ENCODE data around the gene HUNK. TPM values are rescaled to one million over a fixed set of nuclear protein-coding genes. Genes with fewer than 3 reads are reported as not detected.

The HUNK gene
- total and polyA plus RNA-seq, 2 of the 8 experiments (the other 6 are each of a cell fraction or from before 2014, with no cell fraction given) = 1.9 to 10.2 TPM

GRCh38 chr21:31967334-31967733 lies 94.5 kb downstream of the HUNK start:
- ChIA-PET CTCF (ENCODE audit: partially characterized antibody) (interaction anchor here (0.6 to 0.9 kb wide), 3 partner anchors 13 to 249 kb away, joined by 3 read pairs; no protein-coding TSS in a partner anchor), POLR2A (ENCODE audit: partially characterized antibody) (no interaction called here)

More at GRCh38 chr21:31967334-31967733, 94.5 kb downstream of the HUNK start:
- Histone ChIP-seq H3K4ac (replicated peaks; ENCODE audit: insufficient read length, low read depth, low read length) (no peak overlapping the region), H3K14ac (ENCODE audit: insufficient read length) (no peak overlapping the region), H3K23me2 (ENCODE audit: low read depth, low read length) (no peaks in the 10 kb centered on the region), H3K9me3 (ENCODE audit: insufficient read depth in 2 of 2, low read depth in 1 of 2, low read length in 1 of 2) (no peaks in the 10 kb centered on the region), H2AFZ (ENCODE audit: low read length) (no peak overlapping the region), H2AK5ac (ENCODE audit: low read depth, low read length) (no peak overlapping the region), H3K18ac (ENCODE audit: extremely low read depth, low read length) (no peak overlapping the region), H2BK5ac (ENCODE audit: low read depth, low read length) (no peak overlapping the region; the same call in 1 of the 2 replicates), H3K4me1 (replicated peaks in 1 of 4; ENCODE audit: control insufficient read depth in 3 of 4, insufficient read depth in 4 of 4, low read length in 3 of 4) (no peaks in the 10 kb centered on the region), H3K23ac (ENCODE audit: insufficient read length) (no peak overlapping the region), H2BK120ac (replicated peaks; ENCODE audit: low read depth, low read length) (no peak overlapping the region), H4K91ac (replicated peaks; ENCODE audit: insufficient read length, low read length) (no peak overlapping the region), H4K20me1 (replicated peaks in 1 of 2; ENCODE audit: control insufficient read depth in 1 of 2, insufficient read depth in 2 of 2, low read length in 2 of 2) (peaks cover 0 to 1% of the 10 kb centered on the region in 2 experiments), H3K27ac (ENCODE audit: low read depth, low read length) (no peak overlapping the region), H3K4me2 (ENCODE audit: insufficient read depth in 1 of 2, low read depth in 2 of 2, low read length in 2 of 2) (no peak overlapping the region), H3K9ac (replicated peaks in 1 of 4; ENCODE audit: extremely low read depth in 1 of 4, low read depth in 3 of 4, low read length in 3 of 4) (no peak overlapping the region), H3K79me1 (ENCODE audit: low read depth, low read length) (no peaks in the 10 kb centered on the region), H3K79me2 (ENCODE audit: control insufficient read depth in 1 of 2, insufficient read depth in 2 of 2, low read length in 2 of 2) (no peaks in the 10 kb centered on the region), H2BK12ac (ENCODE audit: low read depth, low read length) (no peak overlapping the region), H2BK15ac (ENCODE audit: low read length) (no peak overlapping the region), H4K5ac (ENCODE audit: insufficient read length, low read depth, low read length) (no peak overlapping the region), H3K56ac (replicated peaks; ENCODE audit: insufficient read length, low read depth, low read length) (no peak overlapping the region), H3K27me3 (replicated peaks in 1 of 4; ENCODE audit: control insufficient read depth in 3 of 4, extremely low read depth in 1 of 4, insufficient read depth in 3 of 4, low read length in 3 of 4) (no peaks in the 10 kb centered on the region), H4K8ac (ENCODE audit: extremely low read depth, insufficient read depth, low read length) (no peak overlapping the region), H3K4me3 (ENCODE audit: extremely low read depth in 1 of 4, insufficient read depth in 2 of 4, low read depth in 3 of 4, low read length in 4 of 4) (no peak overlapping the region), H2BK20ac (ENCODE audit: low read length) (no peak overlapping the region), H3K36me3 (ENCODE audit: control insufficient read depth in 2 of 4, insufficient read depth in 4 of 4, low read length in 3 of 4) (no peaks in the 10 kb centered on the region)
- TF ChIP-seq PHF8 (conservative IDR thresholded peaks at IDR 0.05; ENCODE audit: low read depth, low read length) = no peak
- TF ChIP-seq NRF1 (IDR thresholded peaks at IDR 0.05; ENCODE audit: low read depth, low read length) = no peak
- TF ChIP-seq SIRT6 (IDR thresholded peaks at IDR 0.05; ENCODE audit: low read length) = no peak
- TF ChIP-seq SAP30 (IDR thresholded peaks at IDR 0.05; ENCODE audit: insufficient read depth, insufficient replicate concordance, low read length) = no peak
- TF ChIP-seq SIX5 (IDR thresholded peaks at IDR 0.05; ENCODE audit: low read depth, low read length) = no peak
- no peak for TF ChIP-seq HDAC2 (IDR thresholded peaks at IDR 0.05; ENCODE audit: borderline replicate concordance in 1 of 2, low read depth in 2 of 2, low read length in 2 of 2)
- TF ChIP-seq TCF12 (IDR thresholded peaks at IDR 0.05; ENCODE audit: low read depth, low read length) = no peak
- WGBS, 2 experiments (ENCODE audit: extremely low coverage in 1 of 2, insufficient coverage in 1 of 2, insufficient read length in 1 of 2, insufficient replicate concordance in 2 of 2, low coverage in 1 of 2, low lambda C conversion rate in 2 of 2, missing lambda C conversion rate in 1 of 2) = 80% methylated on average over 7 of the region's 7 CpGs; no CpG with 5 or more reads in 1 of the 2 experiments
- DNase-seq (ENCODE audit: low read depth in 1 of 2, low spot score in 2 of 2) = no peak
- no peak for FAIRE-seq
